ENCODE measurements around the gene CYLC2. TPM values are rescaled to one million over a fixed set of nuclear protein-coding genes. Genes with fewer than 3 reads are reported as not detected.

CYLC2 gene, protein sequence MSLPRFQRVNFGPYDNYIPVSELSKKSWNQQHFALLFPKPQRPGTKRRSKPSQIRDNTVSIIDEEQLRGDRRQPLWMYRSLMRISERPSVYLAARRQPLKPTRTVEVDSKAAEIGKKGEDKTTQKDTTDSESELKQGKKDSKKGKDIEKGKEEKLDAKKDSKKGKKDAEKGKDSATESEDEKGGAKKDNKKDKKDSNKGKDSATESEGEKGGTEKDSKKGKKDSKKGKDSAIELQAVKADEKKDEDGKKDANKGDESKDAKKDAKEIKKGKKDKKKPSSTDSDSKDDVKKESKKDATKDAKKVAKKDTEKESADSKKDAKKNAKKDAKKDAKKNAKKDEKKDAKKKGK
- total RNA-seq: not detected

DNA sequence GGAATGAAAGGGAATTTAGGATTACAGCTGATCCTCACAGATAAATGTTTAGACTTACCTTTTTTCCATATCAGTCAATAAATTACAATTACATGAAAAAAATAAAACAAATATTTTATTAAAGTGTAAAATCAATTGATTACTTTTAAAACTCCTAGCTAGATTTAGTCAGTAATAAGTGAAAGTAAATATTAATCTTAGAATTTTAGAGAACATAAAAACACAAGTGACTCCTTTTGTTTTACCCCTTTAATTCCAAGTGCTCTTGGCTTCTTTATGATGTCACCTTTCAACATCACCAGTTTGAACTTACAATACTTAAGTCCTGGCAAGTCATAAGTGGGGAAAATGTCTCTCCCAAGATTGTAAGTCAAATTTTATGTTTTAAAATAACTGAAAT, at the start of gene CYLC2:
Gene CYLC2, plus strand, starts transcription at position 301 of the 400 bp plus-strand sequence. Its CDS starts 48 bp downstream, at position 349.
- Histone ChIP-seq H3K27ac (no peak within 1 kb of the TSS), H3K36me3 (no peaks in the 10 kb centered on the region), H3K27me3 (replicated peaks; ENCODE audit: insufficient read depth) (no peaks in the 10 kb centered on the region), H3K4me1 (ENCODE audit: control insufficient read depth in 1 of 2, low read depth in 2 of 2) (no peaks in the 10 kb centered on the region), H3K4me3 (no peak within 1 kb of the TSS), H3K9me3 (no peaks in the 10 kb centered on the region)
- TF ChIP-seq, protein P1, sequence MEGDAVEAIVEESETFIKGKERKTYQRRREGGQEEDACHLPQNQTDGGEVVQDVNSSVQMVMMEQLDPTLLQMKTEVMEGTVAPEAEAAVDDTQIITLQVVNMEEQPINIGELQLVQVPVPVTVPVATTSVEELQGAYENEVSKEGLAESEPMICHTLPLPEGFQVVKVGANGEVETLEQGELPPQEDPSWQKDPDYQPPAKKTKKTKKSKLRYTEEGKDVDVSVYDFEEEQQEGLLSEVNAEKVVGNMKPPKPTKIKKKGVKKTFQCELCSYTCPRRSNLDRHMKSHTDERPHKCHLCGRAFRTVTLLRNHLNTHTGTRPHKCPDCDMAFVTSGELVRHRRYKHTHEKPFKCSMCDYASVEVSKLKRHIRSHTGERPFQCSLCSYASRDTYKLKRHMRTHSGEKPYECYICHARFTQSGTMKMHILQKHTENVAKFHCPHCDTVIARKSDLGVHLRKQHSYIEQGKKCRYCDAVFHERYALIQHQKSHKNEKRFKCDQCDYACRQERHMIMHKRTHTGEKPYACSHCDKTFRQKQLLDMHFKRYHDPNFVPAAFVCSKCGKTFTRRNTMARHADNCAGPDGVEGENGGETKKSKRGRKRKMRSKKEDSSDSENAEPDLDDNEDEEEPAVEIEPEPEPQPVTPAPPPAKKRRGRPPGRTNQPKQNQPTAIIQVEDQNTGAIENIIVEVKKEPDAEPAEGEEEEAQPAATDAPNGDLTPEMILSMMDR (IDR thresholded peaks at IDR 0.05): no peak
- ATAC-seq (ENCODE audit: insufficient number of reproducible peaks, low FRiP score, low read depth) (no peak), DNase-seq (ENCODE audit: low spot score) (no peak)

DNA sequence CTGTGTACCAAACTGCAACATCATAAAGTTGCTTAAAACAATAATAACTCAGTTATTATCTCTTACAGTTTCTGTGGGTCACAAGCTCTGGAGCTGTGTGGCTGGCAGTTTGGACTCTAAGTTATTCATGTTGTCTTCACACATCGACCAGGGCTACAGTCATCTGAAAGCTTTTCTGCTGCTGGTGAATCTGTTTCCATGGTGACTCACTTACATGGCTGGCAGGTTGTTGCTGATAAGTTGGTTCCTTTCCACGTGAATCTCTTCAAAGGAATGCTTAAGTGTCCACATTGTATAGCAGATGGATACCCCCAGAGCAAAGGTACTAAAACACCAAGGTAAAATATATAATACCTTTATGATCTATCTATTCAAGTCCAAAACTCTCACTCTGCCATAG, 44.8 kb upstream of the CYLC2 start:
- TF ChIP-seq, protein P1 (IDR thresholded peaks at IDR 0.05): no peak
- DNase-seq (ENCODE audit: low spot score) (no peak), ATAC-seq (ENCODE audit: insufficient number of reproducible peaks, low FRiP score, low read depth) (no peak)
- no peak overlapping the region for H3K4me3 ChIP-seq
- H3K36me3 ChIP-seq: no peaks in the 10 kb centered on the region
- H3K27ac ChIP-seq: no peak overlapping the region
- H3K9me3 ChIP-seq: no peaks in the 10 kb centered on the region
- H3K27me3 ChIP-seq (replicated peaks; ENCODE audit: insufficient read depth): no peaks in the 10 kb centered on the region
- H3K4me1 ChIP-seq (ENCODE audit: control insufficient read depth in 1 of 2, low read depth in 2 of 2): no peaks in the 10 kb centered on the region

DNA sequence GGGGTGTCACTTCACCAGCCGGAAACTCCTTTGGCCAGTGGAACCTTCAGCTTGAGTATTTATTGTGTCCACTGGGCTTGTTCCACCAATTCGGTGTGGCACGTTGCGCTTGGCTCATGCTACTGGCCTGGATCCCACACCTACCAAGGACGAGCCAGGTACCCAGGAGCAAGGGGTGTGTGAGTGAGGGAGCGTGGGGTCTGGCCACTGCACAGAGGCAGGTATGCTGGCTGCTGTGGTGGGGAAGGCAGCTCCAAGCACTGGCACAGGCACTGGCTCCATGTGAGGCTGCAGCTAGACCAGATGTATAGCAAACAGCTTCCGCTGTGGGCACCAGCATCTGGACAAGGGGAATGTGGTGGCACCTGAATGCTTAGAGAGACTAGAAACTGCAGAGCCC, 28.1 kb upstream of the CYLC2 start:
- H3K27me3 ChIP-seq (replicated peaks; ENCODE audit: insufficient read depth): no peaks in the 10 kb centered on the region
- ATAC-seq (ENCODE audit: insufficient number of reproducible peaks, low FRiP score, low read depth) (no peak), DNase-seq (ENCODE audit: low spot score) (no peak)
- no peaks in the 10 kb centered on the region for H3K4me1 ChIP-seq (ENCODE audit: control insufficient read depth in 1 of 2, low read depth in 2 of 2)
- no peak overlapping the region for H3K27ac ChIP-seq
- no peaks in the 10 kb centered on the region for H3K36me3 ChIP-seq
- H3K9me3 ChIP-seq: peaks cover 14% of the 10 kb centered on the region
- no peak overlapping the region for H3K4me3 ChIP-seq
- TF ChIP-seq, protein P1 (IDR thresholded peaks at IDR 0.05): no peak

DNA sequence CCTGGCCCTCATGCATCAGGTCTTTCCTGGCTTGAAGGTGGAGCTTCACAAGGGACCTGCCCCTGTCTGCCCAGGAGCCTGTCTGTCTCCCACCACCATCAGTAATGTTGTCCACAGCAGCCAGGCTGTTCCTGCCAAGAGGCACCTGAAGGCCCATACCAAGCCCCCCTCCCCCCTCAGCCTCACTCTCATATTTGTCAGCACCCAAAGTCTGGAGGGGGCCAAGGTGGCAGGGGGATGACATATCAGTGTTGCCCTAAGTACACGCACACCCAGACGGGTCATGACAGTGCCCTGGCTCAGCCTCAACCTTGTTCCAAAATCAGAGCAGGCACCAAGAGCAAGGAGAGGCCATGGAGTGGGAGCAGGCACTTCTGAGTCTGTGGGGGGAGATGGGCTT, 27.2 kb upstream of the CYLC2 start:
- peaks cover 14% of the 10 kb centered on the region for H3K9me3 ChIP-seq
- DNase-seq (ENCODE audit: low spot score) (no peak), ATAC-seq (ENCODE audit: insufficient number of reproducible peaks, low FRiP score, low read depth) (no peak)

DNA sequence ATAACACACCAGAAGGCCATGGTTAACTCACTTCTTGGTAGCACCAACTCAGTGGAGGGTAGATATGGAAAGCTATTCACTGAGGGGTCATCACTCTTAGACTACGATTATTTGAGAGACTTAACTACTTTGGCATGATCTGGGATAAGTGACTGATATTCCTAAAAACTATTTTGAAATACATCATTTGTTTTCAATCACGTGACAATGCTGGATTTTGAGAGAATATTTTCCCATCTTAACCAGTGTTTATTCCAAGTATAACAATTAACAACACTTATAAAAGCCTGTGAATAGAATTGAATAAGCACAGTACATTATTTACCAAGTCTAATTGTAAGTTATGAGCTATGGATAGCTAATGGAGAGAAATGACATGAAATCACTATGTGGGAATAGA, 22.4 kb upstream of the CYLC2 start:
- TF ChIP-seq, protein P1 (IDR thresholded peaks at IDR 0.05): no peak
- DNase-seq (ENCODE audit: low spot score): no peak
- Histone ChIP-seq H3K9me3 (peaks cover 14% of the 10 kb centered on the region), H3K4me1 (ENCODE audit: control insufficient read depth in 1 of 2, low read depth in 2 of 2) (no peaks in the 10 kb centered on the region), H3K4me3 (no peak overlapping the region), H3K27me3 (replicated peaks; ENCODE audit: insufficient read depth) (no peaks in the 10 kb centered on the region), H3K27ac (no peak overlapping the region), H3K36me3 (no peaks in the 10 kb centered on the region)
- ATAC-seq (ENCODE audit: insufficient number of reproducible peaks, low FRiP score, low read depth): no peak

More for the DNA sequence above, 27.2 kb upstream of the CYLC2 start:
- TF ChIP-seq, protein P1 (IDR thresholded peaks at IDR 0.05): no peak
- Histone ChIP-seq H3K27ac (no peak overlapping the region), H3K4me1 (ENCODE audit: control insufficient read depth in 1 of 2, low read depth in 2 of 2) (no peaks in the 10 kb centered on the region), H3K4me3 (no peak overlapping the region), H3K36me3 (no peaks in the 10 kb centered on the region), H3K27me3 (replicated peaks; ENCODE audit: insufficient read depth) (no peaks in the 10 kb centered on the region)

Data from thoracic aorta (tissue), 2 donors.